GM23338 (cell line): ENCODE data around the gene TANGO6.

Source experiments
- CTCF ChIP-seq, 2 experiments: fragments of 200-600 bp in 1 of 2; sonication (generic) in 1 of 2; conservative IDR thresholded peaks; 2 replicates each; pipeline versions ENCODE4 v1.5.1 to v1.6.1; 2016 to 2017; ENCODE audit warnings: antibody characterized with exemption in 2 of 2, low read depth in 2 of 2, mild to moderate bottlenecking in 2 of 2, moderate library complexity in 1 of 2
- EZH2phosphoT487 ChIP-seq: fragments of 200-600 bp; sonication (generic); IDR thresholded peaks from one replicate; pipeline ENCODE4 v1.8.1; 2018; ENCODE audit warnings: antibody characterized with exemption; ENCODE audit not compliant: unreplicated experiment

GRCh38 chr16:69116256-69116875 is 273.0 kb downstream of the TANGO6 start:
- TF ChIP-seq EZH2phosphoT487 (no peak), CTCF (conservative IDR thresholded peaks at IDR 0.05; ENCODE audit: low read depth in 2 of 2) (no peak)
